NOMO-1 treated with DMSO at 0.1 percent for 48 hours (cell line): Measurements from ENCODE around the gene VPS18.

Experiments used
- DNase-seq: peaks from one replicate; lab custom pipeline; 2025; ENCODE audit not compliant: unreplicated experiment; lab: John Stamatoyannopoulos, UW

Gene VPS18

DNA sequence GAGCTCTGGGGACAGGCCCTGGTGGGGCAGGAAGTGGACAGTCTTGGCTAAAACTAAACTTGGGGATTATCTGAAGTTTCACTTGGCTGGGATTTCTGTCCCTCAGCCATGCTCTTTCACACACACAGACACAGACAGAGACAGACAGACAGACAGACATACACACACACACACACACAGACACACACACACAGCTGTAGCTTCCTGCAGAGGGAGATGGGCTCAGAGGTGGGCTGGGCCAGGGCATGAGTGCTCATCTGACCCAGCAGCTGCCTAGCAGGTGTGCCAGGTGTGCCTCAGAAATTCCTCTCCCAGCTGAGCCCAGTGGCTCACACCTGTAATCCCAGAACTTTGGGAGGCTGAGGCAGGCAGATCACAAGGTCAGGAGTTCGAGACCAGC, 23.5 kb upstream of the VPS18 start:
- no peak for DNase-seq

- DNase-seq: no peak
Observed at GRCh38 chr15:40871749-40872617, 22.3 kb upstream of the VPS18 start.

GRCh38 chr15:40872791-40873693, 21.2 kb upstream of the VPS18 start:
- no peak for DNase-seq

DNA sequence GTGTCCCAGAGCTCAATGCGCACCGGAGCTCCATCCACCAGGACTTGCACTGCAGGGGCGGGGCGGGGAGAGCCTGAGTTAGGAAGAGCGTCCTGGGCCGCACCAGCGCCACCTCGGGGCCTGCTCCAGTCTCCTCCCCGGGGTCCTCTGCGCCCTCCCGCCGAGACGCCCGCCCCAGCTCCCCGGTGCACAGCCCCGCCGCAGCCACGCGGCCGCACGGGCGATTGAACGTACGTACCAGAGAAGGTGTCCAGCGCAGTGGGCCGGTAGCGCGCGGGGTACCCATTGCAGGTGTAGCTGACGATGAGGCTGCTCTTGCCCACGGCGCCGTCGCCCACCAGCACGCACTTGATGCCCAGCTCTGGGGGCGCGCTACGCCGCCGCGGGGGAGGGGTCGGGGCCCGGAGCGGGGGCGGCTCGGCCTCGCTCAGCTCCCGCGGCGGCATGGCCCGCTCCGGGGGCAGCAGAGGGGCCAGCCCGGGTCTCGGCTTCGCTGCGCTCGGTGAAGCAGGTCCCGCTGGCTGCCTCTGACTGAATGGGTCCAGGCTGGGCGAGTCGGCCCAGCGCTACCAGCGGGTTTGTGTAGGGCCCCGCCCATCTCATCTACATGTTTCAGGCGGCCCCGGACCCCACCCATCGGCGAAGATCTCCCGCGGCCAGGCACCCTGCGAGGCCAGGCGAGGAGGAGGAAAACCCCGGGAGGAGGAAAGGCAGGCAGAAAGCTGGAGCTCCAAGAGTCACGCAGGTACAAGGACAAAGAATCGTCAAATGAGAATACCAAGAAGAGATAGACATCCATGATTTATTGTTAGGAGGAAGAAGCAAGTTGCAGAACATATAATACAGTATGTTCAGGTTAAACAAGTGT, 20.3 kb upstream of the VPS18 start, which contains the start of gene RHOV:
Gene RHOV (minus strand): TSS at position 541 of the 868 bp plus-strand sequence. CDS start 95 bp downstream, at position 446.
- DNase-seq: peak; percentile 50

GRCh38 chr15:40875991-40876730, 18.1 kb upstream of the VPS18 start:
- no peak for DNase-seq

- DNase-seq: no peak
Observed at GRCh38 chr15:40877694-40878093, 16.6 kb upstream of the VPS18 start.

DNA sequence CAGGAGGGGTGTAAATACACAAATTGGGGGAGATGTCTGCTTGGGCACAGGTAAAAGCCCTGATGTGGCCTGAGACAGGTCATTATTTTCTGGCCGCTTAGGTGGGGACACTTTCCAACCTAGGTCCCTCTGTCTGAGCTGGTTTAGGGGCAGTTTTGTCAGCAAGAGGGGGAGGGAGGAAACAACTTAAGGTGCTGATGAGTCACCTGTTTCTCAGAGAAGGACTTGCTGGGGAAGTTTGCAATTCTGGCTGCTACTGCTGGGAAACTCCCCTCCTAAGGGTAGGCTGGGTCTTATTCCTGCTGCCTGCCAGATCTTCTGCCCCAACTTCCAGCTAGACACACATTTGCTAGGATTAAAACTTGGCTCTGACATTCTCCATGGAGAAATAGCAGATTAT, 15.5 kb upstream of the VPS18 start:
- DNase-seq: no peak

- DNase-seq: no peak
Observed at GRCh38 chr15:40879609-40880008, 14.6 kb upstream of the VPS18 start.

DNA sequence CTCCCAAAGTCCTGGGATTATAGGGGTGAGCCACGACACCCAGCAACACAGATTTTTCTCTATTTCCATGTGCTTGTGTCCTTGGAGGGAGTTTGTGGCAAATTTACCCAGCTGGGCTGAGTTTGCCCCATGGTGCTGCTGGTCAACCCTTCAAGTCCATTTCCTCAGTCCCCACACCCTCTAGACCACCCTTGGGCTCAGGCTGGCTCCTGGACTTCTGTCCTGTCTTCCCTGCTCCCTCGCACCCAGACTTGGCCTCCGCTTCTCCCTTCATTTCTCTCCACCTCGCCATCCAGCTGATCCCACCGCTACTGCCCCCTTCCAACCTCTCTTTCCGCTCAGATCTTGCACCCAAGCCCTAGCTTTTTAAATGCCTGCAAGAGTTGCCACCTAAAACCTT, 12.9 kb upstream of the VPS18 start:
- DNase-seq: no peak

- DNase-seq: no peak
Observed at GRCh38 chr15:40886586-40886985, 7.7 kb upstream of the VPS18 start.

DNA sequence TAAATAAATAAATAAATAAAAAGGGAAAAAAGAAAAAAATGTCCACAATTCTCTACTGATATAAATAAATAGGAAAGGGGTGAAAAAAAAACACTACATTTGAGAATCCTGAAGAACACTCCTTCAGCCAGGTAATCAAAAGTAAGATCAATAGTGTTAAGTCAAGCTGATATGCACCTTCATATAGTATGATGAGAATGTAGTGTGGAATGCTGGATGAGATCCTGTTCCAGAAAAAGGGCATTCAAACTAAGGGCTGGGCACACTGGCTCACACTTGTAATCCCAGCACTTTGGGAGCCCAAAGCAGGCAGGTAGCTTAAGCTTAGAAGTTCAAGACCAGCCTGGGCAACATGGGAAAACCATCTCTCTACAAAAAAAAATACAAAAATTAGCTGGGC, 5.1 kb upstream of the VPS18 start:
- no peak for DNase-seq

GRCh38 chr15:40891138-40891537, 3.1 kb upstream of the VPS18 start:
- DNase-seq: no peak

- peak; percentile 54 for DNase-seq
Observed at GRCh38 chr15:40891810-40892446, 2.3 kb upstream of the VPS18 start.

DNA sequence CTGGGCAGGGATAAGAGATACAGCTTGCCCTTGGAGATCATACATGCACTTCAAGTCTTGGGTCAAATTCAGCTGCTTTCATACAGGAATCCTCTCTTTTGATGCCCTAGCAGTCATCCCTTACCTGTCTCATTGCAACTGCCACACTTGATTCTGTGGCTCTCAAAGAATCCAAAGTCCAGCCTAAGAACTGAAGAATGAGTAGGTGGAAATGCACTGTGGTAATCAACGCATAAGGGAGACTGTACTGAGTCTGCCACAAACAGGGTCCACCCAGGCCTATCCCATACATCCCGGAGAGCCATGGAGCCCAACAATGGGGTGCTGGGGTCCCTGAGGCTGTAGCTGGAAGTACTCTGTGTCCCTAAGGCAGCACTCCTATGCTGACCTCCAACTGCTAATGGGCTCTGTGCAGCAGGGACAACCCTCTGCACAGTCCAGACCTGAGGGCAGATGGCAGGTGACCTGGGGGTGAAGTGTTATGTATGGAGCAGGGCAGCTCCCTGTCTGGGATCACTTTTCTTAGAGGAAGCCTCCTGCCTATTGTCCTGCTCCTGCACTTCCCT, 1.7 kb upstream of the VPS18 start:
- DNase-seq: no peak

DNA sequence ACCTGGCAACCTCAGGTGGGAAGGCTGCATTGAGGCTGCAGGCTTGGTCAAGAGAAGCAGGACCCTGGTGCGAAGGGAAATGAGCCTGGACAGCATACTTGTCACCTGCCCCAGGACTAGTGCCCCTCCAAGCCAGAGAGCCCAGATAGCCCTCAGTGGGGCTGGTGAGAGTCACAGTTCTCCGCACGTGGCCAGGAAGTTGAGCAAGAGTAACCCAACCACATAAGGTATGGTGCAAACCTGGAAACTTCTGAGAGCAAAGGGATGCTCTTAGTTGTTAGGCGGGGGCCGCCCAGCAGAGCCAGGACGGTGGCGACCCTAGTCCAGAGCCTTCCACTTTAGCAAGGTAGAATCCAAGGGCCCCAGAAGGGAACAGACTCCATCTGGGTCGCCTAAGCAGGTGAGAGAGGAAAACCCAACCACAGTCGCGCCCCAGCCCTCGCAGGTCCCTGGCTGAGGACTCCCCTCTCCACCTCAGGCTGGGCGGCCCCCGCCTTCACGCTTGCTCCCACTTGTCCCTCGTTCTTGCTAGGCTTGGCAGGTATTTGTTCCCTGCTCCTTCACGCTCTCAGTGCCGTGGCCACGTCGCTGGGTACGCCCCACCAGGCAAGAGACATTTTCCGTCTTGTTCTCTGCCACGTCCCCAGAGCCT, 1.1 kb upstream of the VPS18 start:
- DNase-seq: peak; percentile 56

DNA sequence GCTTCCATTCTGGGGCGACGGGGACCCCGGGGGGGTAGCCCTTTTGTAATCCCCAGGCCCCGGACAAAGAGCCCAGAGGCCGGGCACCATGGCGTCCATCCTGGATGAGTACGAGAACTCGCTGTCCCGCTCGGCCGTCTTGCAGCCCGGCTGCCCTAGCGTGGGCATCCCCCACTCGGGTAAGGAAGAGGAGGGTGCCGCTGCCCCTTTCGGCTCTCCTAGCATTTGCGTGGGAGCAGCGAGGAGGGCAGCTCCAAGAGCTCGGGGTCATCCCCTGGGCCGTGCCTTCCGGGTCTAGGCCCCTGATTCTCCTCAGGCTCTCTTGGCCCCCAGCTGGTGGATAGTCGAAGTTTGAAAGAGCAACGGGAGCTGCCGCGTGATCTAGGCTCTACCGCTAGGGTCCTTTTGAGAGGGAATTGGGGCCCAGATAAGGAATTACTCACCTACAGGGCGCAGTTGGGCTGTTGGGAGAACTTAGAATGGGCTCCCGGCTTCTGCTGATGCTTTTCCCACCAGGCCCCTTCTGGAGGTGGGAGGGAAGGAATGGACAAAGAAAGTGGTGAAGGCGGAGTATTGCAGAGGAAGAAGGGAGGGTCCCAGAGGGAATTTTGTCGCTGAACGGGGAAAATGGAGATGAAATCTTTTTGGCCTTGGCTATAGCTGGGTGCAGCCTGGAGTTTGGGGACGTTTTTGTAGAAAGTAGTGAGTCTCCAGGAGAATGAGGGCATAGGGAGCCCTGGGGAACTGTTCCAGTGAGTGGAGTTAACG, 615 bp downstream of the VPS18 start:
- peak; percentile 74 for DNase-seq

GRCh38 chr15:40899536-40900207, 5.4 kb downstream of the VPS18 start:
- DNase-seq: no peak
